Prostate gland (tissue), 2 donors: Measurements from ENCODE around the gene NOP53.

Experiments used
- CTCF ChIP-seq, 4 experiments: fragments of 200-600 bp in 2 of 4; fragments of 450-650 bp in 2 of 4; sonication (generic) in 2 of 4; IDR thresholded peaks; 1 replicate in 3 of 4; 2 replicates in 1 of 4; pipeline ENCODE4 v1.5.1; 2016 to 2019; ENCODE audit warnings: antibody characterized with exemption in 4 of 4, mild to moderate bottlenecking in 2 of 4, moderate library complexity in 2 of 4
- POLR2A ChIP-seq: fragments of 450-650 bp; IDR thresholded peaks from one replicate; pipeline ENCODE4 v1.6.1; 2016; ENCODE audit warnings: antibody characterized with exemption, mild to moderate bottlenecking

- TF ChIP-seq POLR2A (no peak), CTCF (IDR thresholded peaks at IDR 0.05) (no peak)
These were observed 60.0 kb downstream of the NOP53 start for GRCh38 chr19:47805313-47805712.
